GM21786 (cell line): ENCODE results near the gene TKFC.

Experiments used
- ATAC-seq: cut with Tn5 transposase; IDR thresholded peaks from one replicate; pipeline ENCODE4 v1.9.1; 2021; ENCODE audit not compliant: unreplicated experiment

TKFC gene

GRCh38 chr11:61343792-61344745 lies 11.0 kb downstream of the TKFC start:
- ATAC-seq, result no peak

- ATAC-seq, result no peak
Measured at GRCh38 chr11:61345170-61345610, 12.2 kb downstream of the TKFC start.

- no peak for ATAC-seq
Measured at GRCh38 chr11:61345954-61346843, 13.2 kb downstream of the TKFC start.

- ATAC-seq, result no peak
Measured at GRCh38 chr11:61347916-61348461, 15.0 kb downstream of the TKFC start.

- no peak for ATAC-seq
Measured at GRCh38 chr11:61349189-61349751, 16.2 kb downstream of the TKFC start.

GRCh38 chr11:61349916-61350315 lies 16.9 kb downstream of the TKFC start:
- ATAC-seq, result no peak

- ATAC-seq, result no peak
Measured at GRCh38 chr11:61350336-61350735, 17.3 kb downstream of the TKFC start.

- no peak for ATAC-seq
Measured at GRCh38 chr11:61350803-61351202, 17.8 kb downstream of the TKFC start.

GRCh38 chr11:61352038-61352437 lies 19.0 kb downstream of the TKFC start:
- ATAC-seq, result no peak

GRCh38 chr11:61353131-61354067 lies 20.4 kb downstream of the TKFC start:
- ATAC-seq, result no peak

- no peak for ATAC-seq
Measured at GRCh38 chr11:61354208-61354607, 21.2 kb downstream of the TKFC start.

GRCh38 chr11:61356706-61357105 lies 23.7 kb downstream of the TKFC start:
- no peak for ATAC-seq

GRCh38 chr11:61357233-61357893 lies 24.3 kb downstream of the TKFC start:
- ATAC-seq, result peak; percentile 50

- no peak for ATAC-seq
Measured at GRCh38 chr11:61357894-61358239, 24.8 kb downstream of the TKFC start.

- no peak for ATAC-seq
Measured at GRCh38 chr11:61358566-61358965, 25.5 kb downstream of the TKFC start.

- ATAC-seq, result no peak
Measured at GRCh38 chr11:61359516-61359915, 26.5 kb downstream of the TKFC start.

GRCh38 chr11:61361237-61361740 lies 28.3 kb downstream of the TKFC start:
- no peak for ATAC-seq

- ATAC-seq, result peak; percentile 77
Measured at GRCh38 chr11:61361741-61362541, 28.9 kb downstream of the TKFC start, which contains the start of the genes CYB561A3 and TMEM138. TSS of gene CYB561A3 (minus strand) at chr11:61361882. CDS start at chr11:61356713, 5,169 bp downstream. TSS of gene TMEM138 (plus strand) at chr11:61362374. CDS start at chr11:61364391, 2,017 bp downstream.
